CD4-positive, alpha-beta T cell treated with Interleukin-6 for 4 hours (primary cell): Measurements from ENCODE around the gene IL9R.
A peak's percentile ranks its signal among the peaks of the same experiment; 100 is the strongest.
"Not testable (repeated sequence)": the region's sequence is repeated elsewhere in the genome, so short reads cannot be mapped to it uniquely, and the experiment has no call there.

ENCODE experiments used
- DNase-seq: peaks from one replicate; pipeline ENCODE4 v3.0.0-alpha.2; 2020; ENCODE audit warnings: mixed read lengths

The IL9R gene

GRCh38 chrX:155997436-155997835, at the start of gene IL9R:
Gene IL9R, plus strand, starts transcription at chrX:155997696. Its CDS starts 64 bp downstream, at chrX:155997760.
- peak; percentile 30 for DNase-seq

- no peak for DNase-seq
Observed at GRCh38 chrX:155949098-155949497, 48.4 kb upstream of the IL9R start.

GRCh38 chrX:155951237-155951789, 46.2 kb upstream of the IL9R start:
- no peak for DNase-seq

- DNase-seq: no peak
Observed at GRCh38 chrX:155953055-155953454, 44.4 kb upstream of the IL9R start.

- no peak for DNase-seq
Observed at GRCh38 chrX:155954793-155955192, 42.7 kb upstream of the IL9R start.

GRCh38 chrX:155956099-155956498, 41.4 kb upstream of the IL9R start:
- no peak for DNase-seq

GRCh38 chrX:155956649-155957048, 40.8 kb upstream of the IL9R start:
- DNase-seq: no peak

GRCh38 chrX:155957843-155958242, 39.7 kb upstream of the IL9R start:
- DNase-seq: no peak

- DNase-seq: no peak
Observed at GRCh38 chrX:155959018-155959587, 38.4 kb upstream of the IL9R start.

- no peak for DNase-seq
Observed at GRCh38 chrX:155962906-155963305, 34.6 kb upstream of the IL9R start.

- peak; percentile 10 for DNase-seq
Observed at GRCh38 chrX:155966876-155967275, 30.6 kb upstream of the IL9R start.

GRCh38 chrX:155967653-155968325, 29.7 kb upstream of the IL9R start:
- DNase-seq: no peak

GRCh38 chrX:155968326-155968661, 29.2 kb upstream of the IL9R start:
- no peak for DNase-seq

GRCh38 chrX:155968791-155969190, 28.7 kb upstream of the IL9R start:
- no peak for DNase-seq

- not testable (repeated sequence) for DNase-seq
Observed at GRCh38 chrX:155971658-155972057, 25.8 kb upstream of the IL9R start.

- DNase-seq: not testable (repeated sequence)
Observed at GRCh38 chrX:155972241-155972640, 25.3 kb upstream of the IL9R start.

- DNase-seq: no peak
Observed at GRCh38 chrX:155983326-155983725, 14.2 kb upstream of the IL9R start.

- no peak for DNase-seq
Observed at GRCh38 chrX:155985208-155985607, 12.3 kb upstream of the IL9R start.

- not testable (repeated sequence) for DNase-seq
Observed at GRCh38 chrX:155986995-155987394, 10.5 kb upstream of the IL9R start.

GRCh38 chrX:155988859-155989258, 8.6 kb upstream of the IL9R start:
- no peak for DNase-seq

GRCh38 chrX:155993421-155993820, 4.1 kb upstream of the IL9R start:
- no peak for DNase-seq

GRCh38 chrX:155995321-155995875, 2.1 kb upstream of the IL9R start:
- no peak for DNase-seq

GRCh38 chrX:155998116-155998515, 620 bp downstream of the IL9R start:
- DNase-seq: no peak

GRCh38 chrX:155998761-155999510, 1.4 kb downstream of the IL9R start:
- no peak for DNase-seq
